Endothelial cell of umbilical vein (primary cell): ENCODE results near the gene RMC1. TPM values are rescaled to one million over a fixed set of nuclear protein-coding genes. Genes with fewer than 3 reads are reported as not detected.

ENCODE experiments used
- BruUV-seq: library from RNA; stranded (reverse); fragments of 400-500 nt; replicated peaks from 2 replicates; lab custom pipeline; 2021; lab: Mats Ljungman, UMichigan
- CTCF ChIA-PET: fragments of 300-600, 350-600 bp; sonication (Branson Sonifier 250); formaldehyde crosslinking; loops from one replicate; lab custom pipeline; 2021; ENCODE audit warnings: antibody characterized with exemption, inconsistent platforms; lab: Charles Lee
- POLR2A ChIA-PET: fragments of 300-600, 350-600 bp; sonication (Branson Sonifier 250); formaldehyde crosslinking; loops from one replicate; lab custom pipeline; 2021; ENCODE audit warnings: antibody characterized with exemption, inconsistent platforms; lab: Charles Lee
- DNase-seq: peaks from one replicate; pipeline ENCODE4 v3.0.0-alpha.2; 2011; ENCODE audit warnings: low read depth, low spot score
- FAIRE-seq: peaks from 2 replicates; lab custom pipeline; 2011; peaks lifted over from hg19 to GRCh38; lab: Jason Lieb, UNC
- H2AFZ ChIP-seq: 2 replicates; pipeline ENCODE4 v1.6.0; 2012; ENCODE audit warnings: low read depth, low read length, control low read depth, inconsistent platforms
- H3K27ac ChIP-seq: 2 replicates; pipeline ENCODE4 v1.5.1; 2011; ENCODE audit warnings: low read depth, mild to moderate bottlenecking, control low read depth, low read length, moderate library complexity; ENCODE audit not compliant: insufficient read depth
- H3K27me3 ChIP-seq, 2 experiments: 2 replicates each; pipeline versions ENCODE4 v1.6.0 to v1.6.1; 2011; ENCODE audit warnings: low read length in 2 of 2, mixed read lengths in 1 of 2; ENCODE audit not compliant: control insufficient read depth in 2 of 2, insufficient read depth in 2 of 2
- H3K36me3 ChIP-seq, 2 experiments: 2 replicates in 1 of 2; 3 replicates in 1 of 2; pipeline ENCODE4 v1.5.1; 2011; ENCODE audit warnings: low read length in 2 of 2, mild to moderate bottlenecking in 1 of 2, moderate library complexity in 1 of 2; ENCODE audit not compliant: control insufficient read depth in 2 of 2, insufficient read depth in 2 of 2; ENCODE audit errors: extremely low read depth in 1 of 2
- H3K4me1 ChIP-seq: 3 replicates; pipeline ENCODE4 v1.5.1; 2011; ENCODE audit warnings: mild to moderate bottlenecking, low read length; ENCODE audit not compliant: control insufficient read depth, insufficient read depth; ENCODE audit errors: extremely low read depth
- H3K4me2 ChIP-seq: 2 replicates; pipeline ENCODE4 v1.6.1; 2011; ENCODE audit warnings: low read length, control low read depth, mixed read lengths; ENCODE audit not compliant: insufficient read depth
- H3K4me3 ChIP-seq, 3 experiments: fragments of 200-600 bp in 1 of 3; sonication (generic), shearing (Covaris generic) in 1 of 3; replicated peaks in 1 of 3; 2 replicates each; pipeline ENCODE4 v1.5.1; 2011 to 2016; ENCODE audit warnings: control low read depth in 3 of 3, low read length in 3 of 3, mild to moderate bottlenecking in 2 of 3, inconsistent platforms in 1 of 3, low read depth in 1 of 3, moderate library complexity in 1 of 3; ENCODE audit not compliant: insufficient read depth in 1 of 3
- H3K79me2 ChIP-seq: 2 replicates; pipeline ENCODE4 v1.6.0; 2012; ENCODE audit warnings: low read length, inconsistent platforms; ENCODE audit not compliant: control insufficient read depth, insufficient read depth
- H3K9ac ChIP-seq: replicated peaks from 2 replicates; pipeline ENCODE3; 2011; ENCODE audit warnings: low read length, control low read depth; ENCODE audit not compliant: insufficient read depth; ENCODE audit errors: extremely low read depth
- H3K9me1 ChIP-seq: replicated peaks from 3 replicates; pipeline ENCODE4 v1.6.0; 2011; ENCODE audit warnings: mild to moderate bottlenecking, low read length; ENCODE audit not compliant: control insufficient read depth, insufficient read depth; ENCODE audit errors: extremely low read depth
- H3K9me3 ChIP-seq: replicated peaks from 2 replicates; pipeline ENCODE4 v1.5.1; 2012; ENCODE audit warnings: low read length, inconsistent platforms; ENCODE audit not compliant: control insufficient read depth, insufficient read depth
- H4K20me1 ChIP-seq: replicated peaks from 2 replicates; pipeline ENCODE3; 2011; ENCODE audit warnings: mild to moderate bottlenecking, low read length; ENCODE audit not compliant: control insufficient read depth, insufficient read depth; ENCODE audit errors: extremely low read depth
- CTCF ChIP-seq, 2 donors: IDR thresholded peaks; 1 replicate in 1 of 2; 2 replicates in 1 of 2; pipeline ENCODE4 v1.5.1; 2011; ENCODE audit warnings: low read length in 2 of 2, mild to moderate bottlenecking in 2 of 2, moderate library complexity in 2 of 2, control low read depth in 1 of 2, inconsistent platforms in 1 of 2, low read depth in 1 of 2; ENCODE audit not compliant: insufficient read depth in 1 of 2; ENCODE audit errors: extremely low read depth in 1 of 2
- EZH2 ChIP-seq: IDR thresholded peaks from 2 replicates; pipeline ENCODE4 v1.6.1; 2012; ENCODE audit warnings: borderline replicate concordance, low read depth, mild to moderate bottlenecking, moderate library complexity, low read length, inconsistent platforms; ENCODE audit not compliant: severe bottlenecking
- FOS ChIP-seq: IDR thresholded peaks from 2 replicates; pipeline ENCODE4 v1.6.1; 2011; ENCODE audit warnings: mild to moderate bottlenecking, low read length, moderate library complexity, borderline replicate concordance; ENCODE audit not compliant: insufficient read depth
- GATA2 ChIP-seq: IDR thresholded peaks from 2 replicates; pipeline ENCODE4 v1.7.0; 2011; ENCODE audit warnings: low read depth, mild to moderate bottlenecking, moderate library complexity, mixed read lengths, low read length; ENCODE audit not compliant: insufficient read length, insufficient read depth
- JUN ChIP-seq: IDR thresholded peaks from 2 replicates; pipeline ENCODE4 v1.6.1; 2011; ENCODE audit warnings: borderline replicate concordance, low read depth; ENCODE audit not compliant: insufficient read length, insufficient read depth
- MAX ChIP-seq: IDR thresholded peaks from 2 replicates; pipeline ENCODE4 v1.6.1; 2011; ENCODE audit not compliant: insufficient read depth, insufficient read length
- MYC ChIP-seq: IDR thresholded peaks from one replicate; pipeline ENCODE4 v1.6.1; 2011; ENCODE audit warnings: mild to moderate bottlenecking, low read depth, low read length
- POLR2A ChIP-seq: IDR thresholded peaks from 2 replicates; pipeline ENCODE4 v1.6.1; 2012; ENCODE audit warnings: low read depth, mild to moderate bottlenecking, control low read depth, low read length
- POLR2AphosphoS5 ChIP-seq: IDR thresholded peaks from 2 replicates; pipeline ENCODE4 v1.6.1; 2012; ENCODE audit warnings: low read depth, mild to moderate bottlenecking, control low read depth, low read length, moderate library complexity; ENCODE audit not compliant: insufficient read depth
- dilution Hi-C: fragments of 300-500 bp; cut with MboI; formaldehyde crosslinking; loops from one replicate; pipeline ENCODE4 v1.15.0; 2019; ENCODE audit warnings: low sequenced_read_pairs; ENCODE audit not compliant: extremely low pct_ligation_motif_present
- intact Hi-C: fragments of 100-400 bp; cut with micrococcal nuclease; formaldehyde crosslinking; loops from one replicate; pipeline ENCODE4 v1.10.0; 2022
- polyA plus RNA-seq, 4 experiments: library from polyadenylated mRNA; depleted of rRNA in 3 of 4; stranded (reverse) in 3 of 4; unstranded in 1 of 4; fragments of >200 nt; gene quantifications; 2 replicates each; pipeline versions ENCODE4 v1.2.1 to v1.2.3, GENCODE V29; 2011 to 2012; ENCODE audit warnings: missing spikeins in 1 of 4
- total RNA-seq: library from RNA; stranded (reverse); gene quantifications from 2 replicates; pipeline ENCODE4 v1.2.3, GENCODE V29; 2021

Gene RMC1
- total and polyA plus RNA-seq, 2 donors (not counting 3 experiments of a cell fraction or from before 2014, with no cell fraction given) = 26.2 to 29.7 TPM

- no peaks in the 10 kb centered on the region for H3K27me3 ChIP-seq
- TF ChIP-seq FOS (no peak), POLR2A (no peak), EZH2 (no peak), CTCF (IDR thresholded peaks at IDR 0.05; ENCODE audit: extremely low read depth in 1 of 2, insufficient read depth in 1 of 2, low read depth in 1 of 2, low read length in 2 of 2) (no peak), GATA2 (no peak), MAX (no peak), JUN (no peak), POLR2AphosphoS5 (no peak), MYC (no peak)
- H3K4me3 ChIP-seq = no peak overlapping the region
- FAIRE-seq = no peak
- no peak overlapping the region for H3K9ac ChIP-seq
- H3K9me1 ChIP-seq = no peaks in the 10 kb centered on the region
- DNase-seq = no peak
- dilution Hi-C loops = no loop called here
- H4K20me1 ChIP-seq = peaks cover 5% of the 10 kb centered on the region
- BruUV-seq = no TSS peak
- intact Hi-C loops = no loop called here
- no peaks in the 10 kb centered on the region for H3K36me3 ChIP-seq
- H3K9me3 ChIP-seq = no peaks in the 10 kb centered on the region
- ChIA-PET CTCF (interaction anchor here (1.5 to 2.8 kb wide), 2 partner anchors 35 to 125 kb away, joined by 3 to 10 read pairs; no protein-coding TSS in a partner anchor), POLR2A (no interaction called here)
- H3K27ac ChIP-seq = no peak overlapping the region
- H3K79me2 ChIP-seq = peaks cover 66% of the 10 kb centered on the region
- H3K4me1 ChIP-seq = peaks cover 11% of the 10 kb centered on the region
- H2AFZ ChIP-seq = no peak overlapping the region
- H3K4me2 ChIP-seq = no peak overlapping the region
Observed at GRCh38 chr18:23578891-23579653, 75.8 kb downstream of the RMC1 start.
